ENCODE results near the gene NADSYN1. TPM values are rescaled to one million over a fixed set of nuclear protein-coding genes. Genes with fewer than 3 reads are reported as not detected.

The NADSYN1 gene
- total RNA-seq, 6 donors from 2014 or later, result 46.8 to 248 (median 79.5) TPM

DNA sequence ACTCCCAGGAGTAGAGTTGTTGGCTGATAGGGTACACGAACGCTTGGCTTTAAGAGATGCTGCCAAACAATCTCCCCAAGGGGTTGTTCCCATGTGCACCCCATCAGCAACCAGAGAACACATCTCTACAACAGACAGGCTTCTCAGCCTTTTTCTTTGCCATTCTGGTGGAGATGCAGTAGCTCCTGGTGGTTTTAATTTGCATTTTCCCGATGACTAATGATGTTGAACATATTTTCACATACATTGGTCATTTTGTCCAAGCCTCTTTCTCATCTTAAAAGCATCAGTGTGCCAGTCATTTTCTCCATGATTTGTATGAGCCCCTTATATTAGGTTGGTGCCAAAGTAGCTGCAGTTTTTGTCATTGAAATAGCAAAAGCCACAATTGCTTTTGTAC is 26.6 kb upstream of the NADSYN1 start:
- 90 to 91% methylated on average over 3 of the region's 3 CpGs for WGBS, 2 donors
- H3K36me3 ChIP-seq, result no peaks in the 10 kb centered on the region

GRCh38 chr11:71428861-71429435 is 24.1 kb upstream of the NADSYN1 start:
- H3K27me3 ChIP-seq, result no peaks in the 10 kb centered on the region
- TF ChIP-seq POLR2AphosphoS5 (IDR thresholded peaks at IDR 0.05), result no peak
- TF ChIP-seq, protein P1, sequence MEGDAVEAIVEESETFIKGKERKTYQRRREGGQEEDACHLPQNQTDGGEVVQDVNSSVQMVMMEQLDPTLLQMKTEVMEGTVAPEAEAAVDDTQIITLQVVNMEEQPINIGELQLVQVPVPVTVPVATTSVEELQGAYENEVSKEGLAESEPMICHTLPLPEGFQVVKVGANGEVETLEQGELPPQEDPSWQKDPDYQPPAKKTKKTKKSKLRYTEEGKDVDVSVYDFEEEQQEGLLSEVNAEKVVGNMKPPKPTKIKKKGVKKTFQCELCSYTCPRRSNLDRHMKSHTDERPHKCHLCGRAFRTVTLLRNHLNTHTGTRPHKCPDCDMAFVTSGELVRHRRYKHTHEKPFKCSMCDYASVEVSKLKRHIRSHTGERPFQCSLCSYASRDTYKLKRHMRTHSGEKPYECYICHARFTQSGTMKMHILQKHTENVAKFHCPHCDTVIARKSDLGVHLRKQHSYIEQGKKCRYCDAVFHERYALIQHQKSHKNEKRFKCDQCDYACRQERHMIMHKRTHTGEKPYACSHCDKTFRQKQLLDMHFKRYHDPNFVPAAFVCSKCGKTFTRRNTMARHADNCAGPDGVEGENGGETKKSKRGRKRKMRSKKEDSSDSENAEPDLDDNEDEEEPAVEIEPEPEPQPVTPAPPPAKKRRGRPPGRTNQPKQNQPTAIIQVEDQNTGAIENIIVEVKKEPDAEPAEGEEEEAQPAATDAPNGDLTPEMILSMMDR (IDR thresholded peaks at IDR 0.05), result no peak
- no peak for TF ChIP-seq POLR2A (IDR thresholded peaks at IDR 0.05)
- no peak for TF ChIP-seq EP300 (IDR thresholded peaks at IDR 0.05)
- H3K36me3 ChIP-seq, result no peaks in the 10 kb centered on the region
- no peak overlapping the region for H3K4me3 ChIP-seq
- DNase-seq, result peak in 1 of 2 donors; percentile 34
- WGBS, 2 donors, result 62 to 74% methylated on average over 4 to 7 of the region's 7 CpGs
- peak; percentile 13 to 58 for ATAC-seq (ENCODE audit: low FRiP score in 2 of 2)
- H3K27ac ChIP-seq, result no peak overlapping the region
- H3K9me3 ChIP-seq, result no peaks in the 10 kb centered on the region
- peaks cover 3 to 8% (median 5%) of the 10 kb centered on the region in 4 donors for H3K4me1 ChIP-seq

More for the DNA sequence above, 26.6 kb upstream of the NADSYN1 start:
- no peak overlapping the region for H3K4me3 ChIP-seq
- TF ChIP-seq EP300 (IDR thresholded peaks at IDR 0.05), result no peak
- no peak for TF ChIP-seq POLR2A (IDR thresholded peaks at IDR 0.05)
- TF ChIP-seq, protein P1 (IDR thresholded peaks at IDR 0.05), result no peak
- TF ChIP-seq POLR2AphosphoS5 (IDR thresholded peaks at IDR 0.05), result no peak
- H3K9me3 ChIP-seq, result no peaks in the 10 kb centered on the region
- no peaks in the 10 kb centered on the region for H3K27me3 ChIP-seq
- DNase-seq (no peak), ATAC-seq (ENCODE audit: low FRiP score in 2 of 2) (no peak)
- peaks cover 0 to 3% (median 0%) of the 10 kb centered on the region in 4 donors for H3K4me1 ChIP-seq
- H3K27ac ChIP-seq, result no peak overlapping the region

- no peaks in the 10 kb centered on the region for H3K9me3 ChIP-seq
- ATAC-seq (ENCODE audit: low FRiP score in 2 of 2), result no peak
- DNase-seq, result no peak
- 89 to 93% methylated on average over 6 of the region's 6 CpGs for WGBS, 2 donors
- H3K27me3 ChIP-seq, result no peaks in the 10 kb centered on the region
- no peak for TF ChIP-seq POLR2A (IDR thresholded peaks at IDR 0.05)
- no peak for TF ChIP-seq POLR2AphosphoS5 (IDR thresholded peaks at IDR 0.05)
- no peak for TF ChIP-seq EP300 (IDR thresholded peaks at IDR 0.05)
- TF ChIP-seq, protein P1 (IDR thresholded peaks at IDR 0.05), result no peak
- peaks cover 0 to 1% (median under 1%) of the 10 kb centered on the region in 4 donors for H3K36me3 ChIP-seq
- H3K4me3 ChIP-seq, result no peak overlapping the region
- no peak overlapping the region for H3K27ac ChIP-seq
- peaks cover 3 to 10% (median 6%) of the 10 kb centered on the region in 4 donors for H3K4me1 ChIP-seq
Observed at GRCh38 chr11:71429701-71430100, 23.3 kb upstream of the NADSYN1 start.

DNA sequence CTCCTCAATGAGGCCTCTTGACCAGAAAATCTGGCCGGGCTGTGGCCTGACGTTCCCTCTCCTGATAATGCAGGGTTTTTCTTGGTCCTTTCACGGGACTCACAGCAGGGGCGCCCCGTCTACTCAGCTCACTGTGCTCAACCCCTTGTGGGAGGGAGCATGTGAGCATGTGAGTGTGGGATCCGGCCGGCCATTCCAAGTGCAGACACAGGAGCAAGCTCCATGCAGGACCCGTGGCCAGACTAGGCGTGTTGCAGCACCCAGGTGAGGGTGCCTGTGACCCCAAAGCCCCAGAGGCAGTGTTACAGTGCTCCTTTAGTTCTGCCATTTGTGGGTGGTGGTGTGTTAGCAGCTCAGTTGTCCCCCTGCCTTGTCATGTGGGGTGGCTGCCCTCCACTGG is 22.8 kb upstream of the NADSYN1 start:
- DNase-seq (no peak), ATAC-seq (ENCODE audit: low FRiP score in 2 of 2) (no peak)
- Histone ChIP-seq H3K36me3 (peaks cover 0 to 6% (median 3%) of the 10 kb centered on the region in 4 donors), H3K27ac (no peak overlapping the region), H3K27me3 (no peaks in the 10 kb centered on the region), H3K4me3 (no peak overlapping the region), H3K4me1 (peaks cover 3 to 10% (median 6%) of the 10 kb centered on the region in 4 donors), H3K9me3 (no peaks in the 10 kb centered on the region)
- 88% methylated on average over 9 of the region's 9 CpGs; no CpG with 5 or more reads in 1 of the 2 donors for WGBS, 2 donors
- TF ChIP-seq EP300 (IDR thresholded peaks at IDR 0.05), result no peak
- TF ChIP-seq, protein P1 (IDR thresholded peaks at IDR 0.05), result no peak
- TF ChIP-seq POLR2A (IDR thresholded peaks at IDR 0.05), result no peak
- TF ChIP-seq POLR2AphosphoS5 (IDR thresholded peaks at IDR 0.05), result no peak

DNA sequence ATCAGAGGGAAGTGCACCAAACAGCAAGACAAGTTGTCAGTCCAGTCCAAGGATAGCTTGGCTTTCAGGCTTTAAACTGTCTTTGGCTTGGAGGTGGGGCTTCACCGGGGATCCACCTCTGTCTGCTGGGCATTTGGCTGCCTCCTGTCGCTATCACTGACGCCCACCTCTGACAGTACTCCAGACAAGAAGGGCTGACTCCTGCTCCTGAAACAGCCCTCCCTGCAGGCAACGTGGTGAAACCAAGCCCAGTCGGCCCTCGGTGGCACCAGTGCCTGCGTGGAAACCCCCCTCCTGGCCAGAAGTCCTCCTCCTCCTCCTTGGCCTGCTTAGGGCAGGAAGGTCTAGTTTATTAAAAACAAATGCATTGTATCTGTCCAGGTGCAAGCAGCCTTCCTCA is 21.7 kb upstream of the NADSYN1 start:
- Histone ChIP-seq H3K36me3 (peaks cover 0 to 15% (median 9%) of the 10 kb centered on the region in 4 donors), H3K4me3 (no peak overlapping the region), H3K27ac (no peak overlapping the region), H3K27me3 (no peaks in the 10 kb centered on the region), H3K9me3 (no peaks in the 10 kb centered on the region), H3K4me1 (peaks cover 3 to 10% (median 6%) of the 10 kb centered on the region in 4 donors)
- 66 to 78% methylated on average over 7 of the region's 7 CpGs for WGBS, 2 donors
- TF ChIP-seq POLR2A (IDR thresholded peaks at IDR 0.05) (no peak), EP300 (IDR thresholded peaks at IDR 0.05) (no peak), POLR2AphosphoS5 (IDR thresholded peaks at IDR 0.05) (no peak)
- TF ChIP-seq, protein P1 (IDR thresholded peaks at IDR 0.05), result no peak
- peak in 1 of 2 donors; percentile 30 for DNase-seq
- no peak for ATAC-seq (ENCODE audit: low FRiP score in 2 of 2)
